Measurements from ENCODE around the gene NELL1.

DNA sequence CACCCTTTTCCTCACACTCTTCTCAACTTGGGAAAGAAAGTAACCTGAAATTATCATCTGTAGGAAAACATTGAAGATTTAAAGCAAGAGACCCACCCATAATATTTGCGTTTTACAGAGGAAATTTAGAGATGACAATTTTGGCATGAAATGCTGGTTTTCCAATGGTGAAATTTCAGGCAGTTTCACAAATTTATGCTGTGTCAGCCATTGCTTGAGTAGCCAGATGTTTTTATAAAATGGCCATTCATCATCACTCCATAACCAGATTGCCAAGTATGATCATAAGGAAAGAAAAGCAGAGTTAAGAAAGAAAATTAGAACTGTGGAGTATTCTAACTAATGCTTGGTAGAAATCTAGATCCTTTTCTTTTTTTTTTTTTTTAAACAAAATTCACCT is 732.9 kb downstream of the NELL1 start:
- TF ChIP-seq, protein P1, sequence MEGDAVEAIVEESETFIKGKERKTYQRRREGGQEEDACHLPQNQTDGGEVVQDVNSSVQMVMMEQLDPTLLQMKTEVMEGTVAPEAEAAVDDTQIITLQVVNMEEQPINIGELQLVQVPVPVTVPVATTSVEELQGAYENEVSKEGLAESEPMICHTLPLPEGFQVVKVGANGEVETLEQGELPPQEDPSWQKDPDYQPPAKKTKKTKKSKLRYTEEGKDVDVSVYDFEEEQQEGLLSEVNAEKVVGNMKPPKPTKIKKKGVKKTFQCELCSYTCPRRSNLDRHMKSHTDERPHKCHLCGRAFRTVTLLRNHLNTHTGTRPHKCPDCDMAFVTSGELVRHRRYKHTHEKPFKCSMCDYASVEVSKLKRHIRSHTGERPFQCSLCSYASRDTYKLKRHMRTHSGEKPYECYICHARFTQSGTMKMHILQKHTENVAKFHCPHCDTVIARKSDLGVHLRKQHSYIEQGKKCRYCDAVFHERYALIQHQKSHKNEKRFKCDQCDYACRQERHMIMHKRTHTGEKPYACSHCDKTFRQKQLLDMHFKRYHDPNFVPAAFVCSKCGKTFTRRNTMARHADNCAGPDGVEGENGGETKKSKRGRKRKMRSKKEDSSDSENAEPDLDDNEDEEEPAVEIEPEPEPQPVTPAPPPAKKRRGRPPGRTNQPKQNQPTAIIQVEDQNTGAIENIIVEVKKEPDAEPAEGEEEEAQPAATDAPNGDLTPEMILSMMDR (conservative IDR thresholded peaks at IDR 0.05 in 1 of 2, IDR thresholded peaks at IDR 0.05 in 1 of 2; ENCODE audit: extremely low read depth in 1 of 2, insufficient read depth in 1 of 2, low read depth in 1 of 2, low read length in 2 of 2): no peak
- TF ChIP-seq EZH2 (IDR thresholded peaks at IDR 0.05; ENCODE audit: borderline replicate concordance, low read length): no peak

Data from mammary epithelial cell (primary cell).